Neural crest cell (in vitro differentiated cells): ENCODE measurements around the gene C7orf57. TPM values are rescaled to one million over a fixed set of nuclear protein-coding genes. Genes with fewer than 3 reads are reported as not detected.

ENCODE experiments used
- DNase-seq: peaks from one replicate; pipeline ENCODE4 v3.0.0; 2021; ENCODE audit warnings: low read depth, mixed read lengths, low spot score
- H3K27ac Mint-ChIP-seq: one replicate; pipeline ENCODE4 v1.8.0; 2021; ENCODE audit warnings: mild to moderate bottlenecking, mixed read lengths; ENCODE audit not compliant: unreplicated experiment
- H3K27me3 Mint-ChIP-seq: 2 replicates; pipeline ENCODE4 v1.8.0; 2021; ENCODE audit warnings: low read depth, mild to moderate bottlenecking, mixed read lengths
- H3K36me3 Mint-ChIP-seq: 2 replicates; pipeline ENCODE4 v1.8.0; 2021; ENCODE audit warnings: low read depth, mild to moderate bottlenecking, mixed read lengths
- H3K4me1 Mint-ChIP-seq: 2 replicates; pipeline ENCODE4 v1.8.0; 2021; ENCODE audit warnings: mixed read lengths
- H3K4me3 Mint-ChIP-seq: one replicate; pipeline ENCODE4 v1.8.0; 2021; ENCODE audit warnings: mild to moderate bottlenecking, mixed read lengths
- H3K9me3 Mint-ChIP-seq: 2 replicates; pipeline ENCODE4 v1.8.0; 2021; ENCODE audit warnings: mixed read lengths
- CTCF ChIP-seq: fragments of 200-600 bp; sonication (generic); conservative IDR thresholded peaks from 2 replicates; pipeline ENCODE4 v1.5.0; 2021; ENCODE audit warnings: antibody characterized with exemption, mild to moderate bottlenecking
- total RNA-seq: library from RNA; stranded (reverse); gene quantifications from 2 replicates; pipeline ENCODE4 v1.2.1, GENCODE V29; 2021

The C7orf57 gene
- total RNA-seq, 1 donor from 2014 or later = not detected

DNA sequence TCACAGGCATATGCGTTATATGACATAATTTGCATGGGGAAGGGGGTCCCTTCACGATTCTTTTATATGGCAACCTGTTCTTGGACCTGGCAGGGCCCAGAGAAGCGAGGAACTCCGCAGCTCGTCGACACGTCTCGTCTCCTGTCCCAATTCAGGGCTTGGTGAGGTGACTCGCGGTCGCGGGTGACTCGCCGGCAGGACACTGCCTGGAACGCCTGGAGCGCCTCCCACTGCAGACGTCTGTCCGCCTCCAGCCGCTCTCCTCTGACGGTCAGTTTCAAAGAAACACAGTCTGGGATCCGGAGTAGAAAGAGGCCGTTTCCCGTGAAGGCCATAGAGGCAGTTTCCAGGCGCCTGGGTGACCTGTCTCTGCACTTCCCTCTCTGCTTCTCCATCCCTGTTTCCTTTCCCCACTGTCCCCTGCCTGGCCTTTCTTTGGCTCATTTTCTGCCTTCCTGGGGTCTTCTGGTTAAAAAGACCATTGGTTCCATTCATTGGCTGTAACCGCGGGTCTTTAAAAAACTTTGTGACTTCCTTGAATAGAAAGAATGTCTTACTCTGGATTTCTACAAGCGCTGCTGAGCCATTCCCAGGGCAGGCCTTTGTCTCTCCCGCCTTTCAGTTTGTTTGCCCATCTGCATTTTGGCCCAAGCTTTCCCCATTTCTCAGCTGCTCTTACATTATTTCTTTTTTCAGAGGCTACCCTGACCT lies 54.9 kb downstream of the C7orf57 start:
- no peaks in the 10 kb centered on the region for H3K9me3 Mint-ChIP-seq
- no peaks in the 10 kb centered on the region for H3K27me3 Mint-ChIP-seq
- peaks cover 1% of the 10 kb centered on the region for H3K36me3 Mint-ChIP-seq
- H3K4me3 Mint-ChIP-seq = peak overlapping the region; percentile 93
- no peak for TF ChIP-seq CTCF
- peaks cover 32% of the 10 kb centered on the region for H3K4me1 Mint-ChIP-seq
- DNase-seq = peak; percentile 16
- peak overlapping the region; percentile 67 for H3K27ac Mint-ChIP-seq

GRCh38 chr7:48091506-48092433 lies 56.4 kb downstream of the C7orf57 start:
- no peaks in the 10 kb centered on the region for H3K27me3 Mint-ChIP-seq
- peaks cover 32% of the 10 kb centered on the region for H3K4me1 Mint-ChIP-seq
- no peak overlapping the region for H3K27ac Mint-ChIP-seq
- H3K4me3 Mint-ChIP-seq = peak overlapping the region; percentile 93
- H3K9me3 Mint-ChIP-seq = no peaks in the 10 kb centered on the region
- peaks cover 3% of the 10 kb centered on the region for H3K36me3 Mint-ChIP-seq
- DNase-seq = no peak
- TF ChIP-seq CTCF = no peak

- Mint-ChIP-seq H3K36me3 (peaks cover 6% of the 10 kb centered on the region), H3K4me3 (no peak overlapping the region), H3K27ac (no peak overlapping the region), H3K9me3 (no peaks in the 10 kb centered on the region), H3K27me3 (no peaks in the 10 kb centered on the region), H3K4me1 (peaks cover 16% of the 10 kb centered on the region)
- DNase-seq = no peak
- TF ChIP-seq CTCF = no peak
Measured at GRCh38 chr7:48094861-48095293, 59.5 kb downstream of the C7orf57 start.

DNA sequence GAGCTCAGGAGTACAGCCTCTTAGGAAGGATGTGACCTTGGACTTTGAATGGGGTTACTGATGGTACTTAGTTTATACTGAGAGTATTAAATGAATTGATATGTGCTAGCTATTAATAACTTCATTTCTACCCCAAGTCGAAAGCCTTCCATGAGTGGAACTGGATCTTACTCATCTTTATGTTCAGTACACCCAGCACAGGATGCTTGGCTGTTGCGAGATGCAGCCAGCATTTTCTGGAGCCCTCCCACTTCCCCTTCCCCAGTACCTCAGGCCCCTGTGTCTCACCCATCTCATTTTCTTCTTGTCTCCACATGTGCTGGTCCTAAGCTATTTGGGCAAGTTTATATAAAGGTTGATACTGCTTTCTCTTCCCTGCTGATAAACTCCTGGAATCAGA lies 60.9 kb downstream of the C7orf57 start:
- Mint-ChIP-seq H3K9me3 (no peaks in the 10 kb centered on the region), H3K27me3 (no peaks in the 10 kb centered on the region), H3K36me3 (peaks cover 6% of the 10 kb centered on the region), H3K4me3 (no peak overlapping the region), H3K4me1 (peaks cover 6% of the 10 kb centered on the region), H3K27ac (peak overlapping the region; percentile 3)
- TF ChIP-seq CTCF = no peak
- DNase-seq = no peak

DNA sequence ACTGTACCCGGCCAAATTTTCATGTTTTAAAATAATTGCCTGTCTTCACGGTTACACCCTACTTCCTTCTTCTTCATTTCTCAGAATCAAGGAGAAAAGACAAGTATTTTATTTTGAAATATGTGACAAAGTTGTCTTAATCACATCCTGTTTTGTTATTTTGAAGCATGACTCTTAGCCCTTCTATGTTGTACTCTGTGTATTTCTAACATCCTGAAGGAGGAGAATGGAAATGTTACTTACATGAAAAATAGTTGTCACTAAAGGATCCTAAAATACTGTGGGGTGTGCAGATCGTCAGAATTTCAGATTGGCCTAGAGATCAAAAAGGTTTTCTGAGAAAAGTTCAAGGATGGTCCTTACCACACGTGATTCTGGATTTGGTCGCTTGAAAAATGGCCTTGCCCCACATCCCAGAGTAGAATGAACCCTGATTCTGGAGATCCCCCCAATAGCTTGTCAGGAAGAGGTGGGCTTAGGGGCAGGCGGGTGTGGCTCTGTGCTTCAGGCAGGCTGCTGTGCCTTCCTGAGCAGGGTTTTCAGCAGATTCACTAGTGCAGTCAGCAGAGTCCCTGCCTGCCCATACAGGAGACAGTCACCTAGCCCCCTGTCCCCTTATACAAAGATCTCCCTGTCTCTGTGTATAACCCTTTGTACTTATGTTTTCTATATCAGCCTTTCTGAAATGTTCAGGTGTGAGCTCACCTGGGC lies 62.3 kb downstream of the C7orf57 start:
- Mint-ChIP-seq H3K27me3 (no peaks in the 10 kb centered on the region), H3K4me3 (no peak overlapping the region), H3K4me1 (peaks cover 6% of the 10 kb centered on the region), H3K36me3 (peaks cover 12% of the 10 kb centered on the region), H3K27ac (no peak overlapping the region), H3K9me3 (no peaks in the 10 kb centered on the region)
- TF ChIP-seq CTCF = no peak
- no peak for DNase-seq
